ENCODE measurements around the gene ZNF160. TPM values are rescaled to one million over a fixed set of nuclear protein-coding genes. Genes with fewer than 3 reads are reported as not detected.

The ZNF160 gene
- total and polyA plus RNA-seq, 9 of the 15 experiments (the other 6 are each of a cell fraction or from before 2014, with no cell fraction given), result 3.6 to 22.1 (median 11.8) TPM

- no peak for DNase-seq (ENCODE audit: extremely low read depth in 1 of 4, low spot score in 3 of 4)
- in situ Hi-C loops (cut with MboI), result no loop called here
- 4% methylated on average over 5 of the region's 5 CpGs for WGBS (ENCODE audit: insufficient coverage, low coverage, missing lambda C conversion rate)
- no TSS peak for BruUV-seq (replicated peaks)
- intact Hi-C loops (cut with micrococcal nuclease), result no loop called here
- no peaks in the 10 kb centered on the region for H3K36me3 ChIP-seq (ENCODE audit: control insufficient read depth, insufficient read depth, low read length)
- ChIA-PET CTCF (ENCODE audit: low intra/inter-chr PET ratio) (no interaction called here), POLR2A (no interaction called here)
- no peak overlapping the region for H2AFZ ChIP-seq (ENCODE audit: low read depth, low read length)
- TF ChIP-seq ZNF354B (CRISPR knock-in tag; IDR thresholded peaks at IDR 0.05) (no peak), TRIM24 (IDR thresholded peaks at IDR 0.05) (peak in 1 of 2 experiments; percentile 53; a peak in 2 of 4 replicates), CEBPG (CRISPR knock-in tag; IDR thresholded peaks at IDR 0.05) (no peak), CEBPG (tag; conservative IDR thresholded peaks at IDR 0.05 in 1 of 2, IDR thresholded peaks at IDR 0.05 in 1 of 2) (peak in 1 of 2 experiments; percentile 60; a peak in 2 of 4 replicates), ZNF584 (CRISPR knock-in tag; IDR thresholded peaks at IDR 0.05; ENCODE audit: low read depth) (no peak), FIP1L1 (IDR thresholded peaks at IDR 0.05; ENCODE audit: low read depth, low read length, poor library complexity, severe bottlenecking) (no peak)
- TF ChIP-seq, protein P1, sequence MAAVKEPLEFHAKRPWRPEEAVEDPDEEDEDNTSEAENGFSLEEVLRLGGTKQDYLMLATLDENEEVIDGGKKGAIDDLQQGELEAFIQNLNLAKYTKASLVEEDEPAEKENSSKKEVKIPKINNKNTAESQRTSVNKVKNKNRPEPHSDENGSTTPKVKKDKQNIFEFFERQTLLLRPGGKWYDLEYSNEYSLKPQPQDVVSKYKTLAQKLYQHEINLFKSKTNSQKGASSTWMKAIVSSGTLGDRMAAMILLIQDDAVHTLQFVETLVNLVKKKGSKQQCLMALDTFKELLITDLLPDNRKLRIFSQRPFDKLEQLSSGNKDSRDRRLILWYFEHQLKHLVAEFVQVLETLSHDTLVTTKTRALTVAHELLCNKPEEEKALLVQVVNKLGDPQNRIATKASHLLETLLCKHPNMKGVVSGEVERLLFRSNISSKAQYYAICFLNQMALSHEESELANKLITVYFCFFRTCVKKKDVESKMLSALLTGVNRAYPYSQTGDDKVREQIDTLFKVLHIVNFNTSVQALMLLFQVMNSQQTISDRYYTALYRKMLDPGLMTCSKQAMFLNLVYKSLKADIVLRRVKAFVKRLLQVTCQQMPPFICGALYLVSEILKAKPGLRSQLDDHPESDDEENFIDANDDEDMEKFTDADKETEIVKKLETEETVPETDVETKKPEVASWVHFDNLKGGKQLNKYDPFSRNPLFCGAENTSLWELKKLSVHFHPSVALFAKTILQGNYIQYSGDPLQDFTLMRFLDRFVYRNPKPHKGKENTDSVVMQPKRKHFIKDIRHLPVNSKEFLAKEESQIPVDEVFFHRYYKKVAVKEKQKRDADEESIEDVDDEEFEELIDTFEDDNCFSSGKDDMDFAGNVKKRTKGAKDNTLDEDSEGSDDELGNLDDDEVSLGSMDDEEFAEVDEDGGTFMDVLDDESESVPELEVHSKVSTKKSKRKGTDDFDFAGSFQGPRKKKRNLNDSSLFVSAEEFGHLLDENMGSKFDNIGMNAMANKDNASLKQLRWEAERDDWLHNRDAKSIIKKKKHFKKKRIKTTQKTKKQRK (IDR thresholded peaks at IDR 0.05; ENCODE audit: borderline replicate concordance, low read depth, low read length), result no peak
- H3K9me3 ChIP-seq (replicated peaks; ENCODE audit: control insufficient read depth, insufficient read depth, low read depth, low read length), result no peaks in the 10 kb centered on the region; the same call in 1 of the 2 replicates
- no peak for ATAC-seq
- no peaks in the 10 kb centered on the region for H4K20me1 ChIP-seq (replicated peaks; ENCODE audit: control insufficient read depth, insufficient read depth, low read length)
- no peak for FAIRE-seq
- peaks cover 2 to 21% of the 10 kb centered on the region in 2 experiments; a peak in 2 of 5 replicates for H3K27me3 ChIP-seq (ENCODE audit: control insufficient read depth in 2 of 2, insufficient read depth in 2 of 2, low read length in 2 of 2)
- H3K9ac ChIP-seq (ENCODE audit: insufficient read depth in 1 of 2, low read depth in 2 of 2, low read length in 2 of 2), result no peak overlapping the region
- H3K27ac ChIP-seq (ENCODE audit: extremely low read depth, low read depth, low read length), result no peak overlapping the region
- H3K4me2 ChIP-seq (ENCODE audit: insufficient read depth, low read length), result no peak overlapping the region
- no peak overlapping the region for H3K4me3 ChIP-seq
- no peaks in the 10 kb centered on the region; a peak in 1 of 5 replicates for H3K4me1 ChIP-seq (replicated peaks in 1 of 2; ENCODE audit: control insufficient read depth in 2 of 2, insufficient read depth in 2 of 2, low read length in 2 of 2)
- no peaks in the 10 kb centered on the region for H3K9me1 ChIP-seq (ENCODE audit: control insufficient read depth, insufficient read depth, low read length)
- no peaks in the 10 kb centered on the region for H3K79me2 ChIP-seq (ENCODE audit: control insufficient read depth, insufficient read depth, low read length)
Measured at GRCh38 chr19:53109527-53109926, 6.3 kb upstream of the ZNF160 start.

All from K562 (cell line).